Measurements from ENCODE around the gene POLR3K. TPM values are rescaled to one million over a fixed set of nuclear protein-coding genes. Genes with fewer than 3 reads are reported as not detected.

Gene POLR3K
- total RNA-seq, 2 experiments from 2014 or later, result 26.2 to 74.1 TPM

DNA sequence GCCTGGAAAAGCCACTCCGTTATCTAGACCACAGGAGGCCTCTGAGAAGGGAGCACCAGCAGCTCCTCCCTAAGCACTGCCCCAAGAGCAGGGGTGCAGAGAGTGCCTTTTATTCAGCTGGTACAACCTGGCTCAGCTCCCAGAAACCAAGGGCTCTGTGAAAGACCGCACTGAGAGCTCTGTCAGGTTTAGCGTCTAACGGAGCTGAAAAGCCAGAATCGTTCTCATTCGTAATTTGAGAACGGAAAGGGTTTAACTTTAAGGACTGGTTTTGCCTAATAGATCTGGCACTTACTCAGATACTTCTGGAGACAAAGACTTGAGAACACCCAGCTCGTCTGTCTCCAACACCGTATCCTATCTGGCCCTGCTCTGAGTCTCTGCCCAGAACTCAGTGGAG lies 38.1 kb upstream of the POLR3K start:
- H3K79me2 ChIP-seq (ENCODE audit: insufficient read depth, low read depth, low read length), result no peaks in the 10 kb centered on the region
- H3K4me1 ChIP-seq (ENCODE audit: insufficient read depth, low read length, poor library complexity, severe bottlenecking), result no peaks in the 10 kb centered on the region
- TF ChIP-seq, protein P1, sequence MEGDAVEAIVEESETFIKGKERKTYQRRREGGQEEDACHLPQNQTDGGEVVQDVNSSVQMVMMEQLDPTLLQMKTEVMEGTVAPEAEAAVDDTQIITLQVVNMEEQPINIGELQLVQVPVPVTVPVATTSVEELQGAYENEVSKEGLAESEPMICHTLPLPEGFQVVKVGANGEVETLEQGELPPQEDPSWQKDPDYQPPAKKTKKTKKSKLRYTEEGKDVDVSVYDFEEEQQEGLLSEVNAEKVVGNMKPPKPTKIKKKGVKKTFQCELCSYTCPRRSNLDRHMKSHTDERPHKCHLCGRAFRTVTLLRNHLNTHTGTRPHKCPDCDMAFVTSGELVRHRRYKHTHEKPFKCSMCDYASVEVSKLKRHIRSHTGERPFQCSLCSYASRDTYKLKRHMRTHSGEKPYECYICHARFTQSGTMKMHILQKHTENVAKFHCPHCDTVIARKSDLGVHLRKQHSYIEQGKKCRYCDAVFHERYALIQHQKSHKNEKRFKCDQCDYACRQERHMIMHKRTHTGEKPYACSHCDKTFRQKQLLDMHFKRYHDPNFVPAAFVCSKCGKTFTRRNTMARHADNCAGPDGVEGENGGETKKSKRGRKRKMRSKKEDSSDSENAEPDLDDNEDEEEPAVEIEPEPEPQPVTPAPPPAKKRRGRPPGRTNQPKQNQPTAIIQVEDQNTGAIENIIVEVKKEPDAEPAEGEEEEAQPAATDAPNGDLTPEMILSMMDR (conservative IDR thresholded peaks at IDR 0.05; ENCODE audit: low read length), result no peak
- no peak for TF ChIP-seq EZH2phosphoT487 (IDR thresholded peaks at IDR 0.05; ENCODE audit: borderline replicate concordance, low read depth, low read length)
- DNase-seq (ENCODE audit: low spot score), result no peak
- BruUV-seq (replicated peaks), result no TSS peak
- no peak overlapping the region for H3K27ac ChIP-seq (ENCODE audit: low read depth, low read length, poor library complexity, severe bottlenecking)
- ChIA-PET POLR2A (no interaction called here), CTCF (ENCODE audit: unreplicated experiment) (interaction anchor here (0.6 kb wide), 1 partner anchor 162 kb away, joined by 4 read pairs; no protein-coding TSS in a partner anchor)
- H3K9me3 ChIP-seq (ENCODE audit: low read length), result no peaks in the 10 kb centered on the region
- H2AFZ ChIP-seq (ENCODE audit: low read length), result no peak overlapping the region
- no peak overlapping the region for H3K4me2 ChIP-seq (ENCODE audit: low read length)
- no peaks in the 10 kb centered on the region for H3K9me2 ChIP-seq (ENCODE audit: insufficient read depth, low read length)
- intact Hi-C loops (cut with micrococcal nuclease; ENCODE audit: unreplicated experiment), result no loop called here
- no peaks in the 10 kb centered on the region for H4K20me1 ChIP-seq (ENCODE audit: insufficient read depth, low read length)
- H3K4me3 ChIP-seq (ENCODE audit: low read depth, low read length, poor library complexity, severe bottlenecking), result no peak overlapping the region
- H3K36me3 ChIP-seq (ENCODE audit: insufficient read depth, low read length), result peaks cover 39% of the 10 kb centered on the region

DNA sequence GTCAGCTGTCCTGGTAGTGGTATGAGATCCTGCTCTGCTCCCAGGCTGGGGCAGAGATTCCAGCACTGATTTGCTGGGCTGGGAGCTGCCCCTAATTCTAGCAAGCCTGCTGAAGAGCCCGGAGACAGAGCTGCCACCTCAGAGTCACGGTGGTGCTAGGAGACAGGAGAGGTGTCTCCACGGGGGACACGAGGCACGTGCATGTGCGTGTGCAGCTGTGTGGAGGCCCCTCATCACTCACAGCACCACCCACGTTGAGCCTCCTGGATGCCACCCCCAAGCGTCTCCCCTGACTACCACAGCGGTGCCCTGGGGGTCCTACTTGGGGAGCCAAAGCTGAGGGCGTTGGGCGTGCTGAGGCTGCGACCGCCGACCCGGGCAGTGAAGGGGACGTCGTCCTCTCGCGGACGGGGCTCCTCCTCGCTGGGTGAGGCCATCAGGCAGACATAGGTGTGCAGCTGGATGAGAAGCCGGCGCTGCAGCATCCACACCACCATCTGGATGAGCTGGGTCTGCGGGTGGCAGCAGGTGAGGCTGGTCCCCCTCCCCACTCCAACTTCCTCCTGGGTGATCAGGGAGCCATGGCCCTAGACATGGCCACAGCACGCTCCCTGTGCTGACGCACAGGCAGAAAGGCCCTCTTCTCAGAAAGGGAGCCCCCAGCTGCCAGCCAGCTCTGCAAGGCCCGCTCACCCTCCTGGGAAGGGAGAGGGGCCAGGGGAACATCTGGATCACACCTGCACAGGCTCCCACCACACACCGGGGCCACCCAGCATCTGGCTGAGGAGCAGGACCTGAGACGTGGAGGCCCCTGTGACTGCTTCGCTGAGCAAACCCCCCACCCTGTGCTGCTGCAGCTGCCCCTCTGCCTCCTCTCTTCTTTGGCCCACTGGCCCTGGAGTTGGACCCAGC lies 36.2 kb upstream of the POLR3K start:
- BruUV-seq (replicated peaks), result no TSS peak
- H3K4me1 ChIP-seq (ENCODE audit: insufficient read depth, low read length, poor library complexity, severe bottlenecking), result peaks cover 10% of the 10 kb centered on the region
- intact Hi-C loops (cut with micrococcal nuclease; ENCODE audit: unreplicated experiment), result no loop called here
- no peaks in the 10 kb centered on the region for H3K9me2 ChIP-seq (ENCODE audit: insufficient read depth, low read length)
- no peak for DNase-seq (ENCODE audit: low spot score)
- no peaks in the 10 kb centered on the region for H3K79me2 ChIP-seq (ENCODE audit: insufficient read depth, low read depth, low read length)
- peaks cover 53% of the 10 kb centered on the region for H3K36me3 ChIP-seq (ENCODE audit: insufficient read depth, low read length)
- TF ChIP-seq, protein P1 (conservative IDR thresholded peaks at IDR 0.05; ENCODE audit: low read length), result no peak
- no peak for TF ChIP-seq EZH2phosphoT487 (IDR thresholded peaks at IDR 0.05; ENCODE audit: borderline replicate concordance, low read depth, low read length)
- no peak overlapping the region for H3K4me2 ChIP-seq (ENCODE audit: low read length)
- no peaks in the 10 kb centered on the region for H3K9me3 ChIP-seq (ENCODE audit: low read length)
- no peak overlapping the region for H3K27ac ChIP-seq (ENCODE audit: low read depth, low read length, poor library complexity, severe bottlenecking)
- no peak overlapping the region for H2AFZ ChIP-seq (ENCODE audit: low read length)
- POLR2A ChIA-PET, result no interaction called here
- H3K4me3 ChIP-seq (ENCODE audit: low read depth, low read length, poor library complexity, severe bottlenecking), result no peak overlapping the region
- CTCF ChIA-PET (ENCODE audit: unreplicated experiment), result no interaction called here
- H4K20me1 ChIP-seq (ENCODE audit: insufficient read depth, low read length), result no peaks in the 10 kb centered on the region

DNA sequence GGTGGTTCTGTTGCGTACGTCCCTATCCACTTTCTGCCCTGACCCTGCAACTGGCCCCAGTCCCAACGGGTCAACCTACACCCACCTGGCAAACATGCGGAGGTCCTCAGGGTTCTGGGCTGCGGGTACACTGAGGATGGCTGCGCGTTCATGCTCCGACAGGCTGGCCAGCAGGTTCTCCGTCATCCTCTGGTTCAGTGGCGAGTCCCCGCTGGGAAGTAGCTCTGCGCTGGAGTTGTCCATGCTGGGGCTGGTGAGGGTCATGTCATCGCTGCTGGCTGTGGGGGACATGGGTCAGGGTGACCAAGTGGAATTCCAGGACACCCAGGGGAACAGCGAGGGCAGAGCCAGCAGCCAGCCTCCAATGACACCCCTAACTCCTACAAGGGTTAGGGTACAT lies 35.2 kb upstream of the POLR3K start:
- CTCF ChIA-PET (ENCODE audit: unreplicated experiment), result no interaction called here
- intact Hi-C loops (cut with micrococcal nuclease; ENCODE audit: unreplicated experiment), result no loop called here

More for the DNA sequence above, 35.2 kb upstream of the POLR3K start:
- Histone ChIP-seq H4K20me1 (ENCODE audit: insufficient read depth, low read length) (no peaks in the 10 kb centered on the region), H3K79me2 (ENCODE audit: insufficient read depth, low read depth, low read length) (no peaks in the 10 kb centered on the region), H3K27ac (ENCODE audit: low read depth, low read length, poor library complexity, severe bottlenecking) (no peak overlapping the region), H3K4me3 (ENCODE audit: low read depth, low read length, poor library complexity, severe bottlenecking) (no peak overlapping the region), H3K4me2 (ENCODE audit: low read length) (no peak overlapping the region), H2AFZ (ENCODE audit: low read length) (no peak overlapping the region), H3K36me3 (ENCODE audit: insufficient read depth, low read length) (peaks cover 60% of the 10 kb centered on the region), H3K4me1 (ENCODE audit: insufficient read depth, low read length, poor library complexity, severe bottlenecking) (peaks cover 20% of the 10 kb centered on the region), H3K9me3 (ENCODE audit: low read length) (no peaks in the 10 kb centered on the region), H3K9me2 (ENCODE audit: insufficient read depth, low read length) (no peaks in the 10 kb centered on the region)
- TF ChIP-seq, protein P1 (conservative IDR thresholded peaks at IDR 0.05; ENCODE audit: low read length), result no peak
- TF ChIP-seq EZH2phosphoT487 (IDR thresholded peaks at IDR 0.05; ENCODE audit: borderline replicate concordance, low read depth, low read length), result no peak
- BruUV-seq (replicated peaks), result no TSS peak
- POLR2A ChIA-PET, result no interaction called here
- no peak for DNase-seq (ENCODE audit: low spot score)
